NCI-H146 treated with DMSO at 0.1 percent for 48 hours (cell line): Measurements from ENCODE around the gene RAB29.
"Not testable (repeated sequence)": the region's sequence is repeated elsewhere in the genome, so short reads cannot be mapped to it uniquely, and the experiment has no call there.

Source experiments
- DNase-seq: peaks from one replicate; lab custom pipeline; 2025; ENCODE audit not compliant: unreplicated experiment; lab: John Stamatoyannopoulos, UW

RAB29 gene

DNA sequence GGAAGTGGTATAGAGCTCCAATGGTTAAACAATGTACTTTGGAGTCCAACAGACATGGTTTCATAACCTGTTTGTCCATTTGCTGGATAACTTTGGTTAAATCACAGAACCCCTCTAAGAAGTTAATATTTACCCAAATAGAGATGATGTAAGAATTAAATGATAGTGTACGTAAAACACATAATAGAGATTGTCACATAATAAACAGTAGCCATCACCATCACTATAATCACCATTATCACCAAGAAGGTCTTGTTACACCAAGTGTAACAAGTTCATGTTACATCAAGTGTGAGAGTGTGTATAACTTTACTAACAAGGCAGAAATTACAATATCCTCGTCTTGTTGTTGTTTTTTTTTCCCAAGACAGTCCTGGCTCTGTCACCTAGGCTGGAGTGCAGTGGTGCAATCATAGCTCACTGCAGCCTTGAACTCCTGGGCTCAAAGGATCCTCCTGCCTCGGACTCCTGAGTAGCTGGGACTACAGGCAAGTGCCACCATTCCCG, 48.6 kb downstream of the RAB29 start:
- no peak for DNase-seq

GRCh38 chr1:205725514-205725913, 49.8 kb downstream of the RAB29 start:
- DNase-seq, result no peak

GRCh38 chr1:205720740-205721139, 54.5 kb downstream of the RAB29 start:
- not testable (repeated sequence) for DNase-seq

- no peak for DNase-seq
These were observed 55.5 kb downstream of the RAB29 start for GRCh38 chr1:205719762-205720161.

DNA sequence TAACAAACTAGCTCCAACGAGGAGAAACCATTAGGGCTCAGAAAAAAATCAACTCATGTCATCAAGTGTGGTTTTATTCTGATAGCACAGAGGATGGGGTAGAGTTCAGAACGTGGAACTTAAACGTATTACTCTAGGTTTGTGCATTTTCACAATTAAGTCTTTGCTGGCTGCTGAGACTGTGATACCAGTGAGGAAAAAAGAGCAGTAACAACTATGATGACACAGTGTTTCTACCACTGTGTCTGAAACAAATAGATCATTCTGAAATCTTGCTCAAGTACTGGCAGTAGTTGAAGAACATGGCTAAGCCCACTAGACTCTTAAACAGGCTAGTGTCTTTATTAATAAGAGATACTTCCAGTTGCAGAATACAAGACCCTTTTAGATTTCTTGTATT, 56.3 kb downstream of the RAB29 start:
- DNase-seq, result no peak
